ENCODE measurements around the gene MAGI1.

The MAGI1 gene

DNA sequence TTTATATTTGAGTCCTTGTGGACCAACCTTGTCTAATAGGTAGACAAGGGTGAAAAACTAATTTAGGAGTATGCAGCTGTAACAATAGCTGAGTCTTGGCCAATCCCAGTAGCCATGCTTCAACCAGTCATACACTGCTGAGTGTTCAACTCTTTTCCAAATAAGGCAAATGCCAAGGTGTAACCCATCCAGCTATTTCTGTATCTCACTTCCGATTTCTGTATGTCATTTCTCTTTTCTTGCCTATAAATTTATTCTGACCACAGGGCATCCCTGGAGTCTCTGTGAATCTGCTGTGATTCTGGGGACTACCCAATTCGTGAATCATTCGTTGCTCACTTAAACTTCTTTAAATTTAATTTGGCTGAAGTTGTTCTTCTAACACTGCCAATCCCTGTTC, 93.2 kb downstream of the MAGI1 start:
- DNase-seq (ENCODE audit: low read depth in 2 of 2): no peak

GRCh38 chr3:65944252-65944651, 94.5 kb downstream of the MAGI1 start:
- no peak for DNase-seq (ENCODE audit: low read depth in 2 of 2)

DNA sequence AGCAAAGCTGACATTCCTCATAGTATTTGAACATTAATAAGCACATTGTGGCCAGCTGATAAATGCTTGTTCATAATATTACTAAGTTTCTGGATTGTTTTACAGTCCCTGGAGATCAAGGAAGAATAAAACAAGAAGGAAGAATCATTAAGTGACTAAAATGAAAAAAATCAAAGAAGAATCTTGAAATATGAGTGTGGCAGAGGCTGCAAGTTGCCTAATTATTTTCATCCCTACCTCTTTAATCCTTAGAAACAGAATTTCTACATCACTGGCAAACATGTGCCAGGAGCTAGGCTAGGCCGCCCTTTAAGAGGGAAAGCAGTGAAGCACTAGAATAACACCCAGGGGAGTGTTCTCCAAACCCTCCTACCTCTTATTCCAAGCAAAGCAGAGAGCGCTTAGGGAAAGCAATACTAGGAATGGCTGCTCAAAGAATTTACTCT, 98.9 kb downstream of the MAGI1 start:
- DNase-seq (ENCODE audit: low read depth in 2 of 2): no peak

- no peak for DNase-seq (ENCODE audit: low read depth in 2 of 2)
Observed at GRCh38 chr3:65939184-65939583, 99.5 kb downstream of the MAGI1 start.

DNA sequence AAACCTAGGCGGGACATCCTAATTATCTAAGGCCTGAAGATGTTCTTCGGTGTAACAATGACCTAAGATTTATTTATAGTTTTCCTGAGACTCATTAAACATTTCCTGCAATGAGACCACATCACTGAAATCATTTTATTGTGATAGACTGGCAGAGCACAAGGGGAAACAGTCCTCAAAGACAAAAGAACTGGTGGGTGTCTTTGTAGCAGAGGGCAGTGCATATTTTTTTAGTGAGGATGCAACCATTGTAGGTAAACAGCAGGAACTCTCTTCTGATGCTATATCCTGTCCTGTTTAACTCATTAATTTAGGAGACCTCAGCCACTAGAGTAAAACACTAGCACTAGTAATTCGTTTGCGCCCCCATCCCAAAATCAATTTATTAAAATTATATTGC, 100.0 kb downstream of the MAGI1 start:
- DNase-seq (ENCODE audit: low read depth in 2 of 2): no peak

DNA sequence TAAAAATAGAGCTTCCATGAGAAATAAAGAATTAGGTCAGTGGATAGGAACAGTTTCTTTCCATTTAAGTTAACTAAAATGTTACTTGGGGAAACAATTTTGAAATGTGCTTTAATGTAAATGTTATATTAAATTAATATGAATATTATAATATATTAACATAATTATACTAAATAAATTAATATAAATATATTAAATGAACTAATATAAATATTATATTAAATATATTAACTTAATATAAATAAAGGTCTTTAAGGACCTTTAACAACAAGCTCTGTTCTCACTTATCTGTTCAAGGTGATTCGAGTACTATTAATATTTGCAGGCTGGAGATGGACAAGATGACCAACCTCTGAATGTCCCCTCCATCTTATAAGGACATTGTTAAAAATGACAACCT, 100.6 kb downstream of the MAGI1 start:
- DNase-seq (ENCODE audit: low read depth in 2 of 2): no peak

DNA sequence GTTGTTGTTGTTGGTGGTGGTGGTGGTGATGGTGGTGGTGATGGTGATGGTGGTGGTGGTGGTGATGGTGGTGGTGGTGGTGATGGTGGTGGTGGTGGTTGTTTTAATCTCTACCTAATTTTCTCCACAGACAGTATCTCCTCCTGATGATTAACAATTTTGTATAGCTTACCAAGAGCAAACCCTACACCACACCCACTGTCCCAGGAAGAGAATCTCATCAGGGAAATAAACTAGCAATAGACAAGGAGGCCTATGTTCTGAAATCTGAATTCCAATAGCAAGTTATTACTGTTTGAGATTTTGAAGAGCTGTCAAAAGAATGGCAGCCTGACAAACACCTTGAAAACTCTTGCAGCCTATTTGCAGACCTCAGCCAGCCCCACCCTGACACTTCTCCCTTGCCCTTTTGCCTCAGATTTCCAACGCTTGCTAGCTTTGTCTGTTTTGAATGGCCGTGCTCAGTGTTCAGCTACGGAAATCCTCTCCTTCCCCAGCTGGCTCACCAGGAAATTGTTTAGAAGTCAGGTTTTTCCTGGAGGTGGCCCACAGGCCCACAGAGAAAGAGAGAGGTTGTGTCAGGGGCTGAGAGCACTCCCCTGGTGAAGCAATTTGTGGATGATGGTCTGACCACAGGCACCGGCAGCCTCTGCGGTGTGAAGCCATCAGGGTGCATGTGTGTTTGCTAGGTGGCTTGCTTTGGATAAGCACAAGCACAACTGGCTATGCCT, 101.6 kb downstream of the MAGI1 start:
- no peak for DNase-seq (ENCODE audit: low read depth in 2 of 2)

DNA sequence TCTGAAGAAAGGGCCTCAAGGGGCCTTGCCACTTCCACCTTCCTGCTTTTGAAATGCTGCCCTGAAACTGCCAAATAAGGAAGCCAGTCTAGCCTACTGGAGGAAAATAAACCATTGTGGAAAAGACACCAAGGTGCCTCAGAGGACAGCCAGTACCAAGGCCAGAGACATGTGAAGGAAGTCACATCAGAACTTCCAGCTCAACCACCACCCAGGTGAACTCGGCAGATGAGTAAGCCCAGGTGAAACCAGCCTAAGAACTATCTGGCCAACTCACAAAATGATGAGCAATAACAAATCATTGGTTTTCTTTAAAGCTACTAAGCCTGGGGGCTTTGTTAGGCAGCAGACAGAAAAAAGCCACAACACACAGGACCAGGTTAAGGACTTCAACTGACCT, 103.0 kb downstream of the MAGI1 start:
- no peak for DNase-seq (ENCODE audit: low read depth in 2 of 2)

DNA sequence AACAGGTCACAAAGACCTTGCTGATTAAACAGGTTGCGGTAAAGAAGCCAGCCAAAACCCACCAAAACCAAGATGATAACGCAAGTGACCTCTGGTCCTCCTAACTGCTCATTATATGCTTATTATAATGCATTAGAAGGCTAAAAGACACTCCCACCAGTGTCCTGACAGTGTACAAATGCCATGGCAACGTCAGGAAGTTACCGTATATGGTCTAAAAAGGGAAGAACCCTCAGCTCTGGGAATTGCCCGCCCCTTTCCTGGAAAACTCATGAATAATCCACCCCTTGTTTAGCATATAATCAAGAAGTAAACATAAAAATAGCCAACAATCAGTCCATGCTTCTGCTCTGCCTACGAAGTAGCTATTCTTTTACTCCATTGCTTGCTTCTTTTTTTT, 108.1 kb downstream of the MAGI1 start:
- no peak for DNase-seq (ENCODE audit: low read depth in 2 of 2)

- no peak for DNase-seq (ENCODE audit: low read depth in 2 of 2)
Observed at GRCh38 chr3:65928110-65928509, 110.6 kb downstream of the MAGI1 start.

- no peak for DNase-seq (ENCODE audit: low read depth in 2 of 2)
Observed at GRCh38 chr3:65927576-65927975, 111.1 kb downstream of the MAGI1 start.

DNA sequence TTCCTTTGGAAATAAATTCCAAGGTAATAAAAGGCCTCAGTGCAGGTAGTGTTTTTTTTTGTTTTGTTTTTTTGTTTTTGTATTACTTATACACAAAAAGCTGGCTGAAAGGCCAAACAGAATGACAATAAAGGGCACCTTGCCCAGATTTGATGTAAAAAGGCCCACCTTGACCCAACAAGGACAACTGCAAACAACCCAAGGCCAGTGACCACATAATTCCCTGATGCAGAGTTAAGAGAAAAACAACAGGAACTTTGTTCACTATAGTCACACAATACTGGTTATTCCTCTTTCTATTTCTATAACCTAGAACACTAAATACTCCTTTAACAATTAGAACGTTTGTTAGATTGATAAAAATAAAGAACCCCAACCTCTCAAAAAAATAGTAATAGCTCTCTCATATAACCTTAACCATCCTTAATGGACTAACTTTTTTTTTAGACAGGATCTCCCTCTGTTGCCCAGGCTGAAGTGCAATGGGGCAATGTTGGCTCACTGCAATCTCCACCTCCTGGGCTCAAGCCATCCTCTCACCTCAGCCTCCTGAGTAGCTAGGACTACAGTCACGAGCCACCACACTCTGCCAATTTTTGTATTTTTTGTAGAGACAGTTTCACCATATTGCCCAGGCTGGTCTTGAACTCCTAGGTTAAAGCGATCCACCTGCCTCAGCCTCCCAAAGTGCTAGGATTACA, 113.3 kb downstream of the MAGI1 start:
- no peak for DNase-seq (ENCODE audit: low read depth in 2 of 2)

DNA sequence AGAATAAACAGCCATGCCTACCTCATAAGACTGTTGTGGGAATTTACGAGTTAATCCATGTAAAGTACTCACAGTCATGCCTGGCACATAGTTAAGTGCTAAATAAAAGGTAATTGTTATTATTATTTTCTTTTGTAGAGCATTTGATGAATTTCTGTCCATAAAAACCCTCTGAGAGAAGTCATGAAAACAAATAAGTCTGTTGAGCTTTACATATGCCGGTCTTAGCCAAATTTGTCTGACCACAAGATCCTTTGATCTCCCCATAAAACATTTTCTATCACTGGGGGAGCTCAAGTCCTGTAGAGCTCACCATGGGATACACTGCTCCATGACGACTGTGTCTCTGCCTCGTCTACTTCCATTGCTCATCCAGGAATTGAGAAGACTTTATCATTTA, 114.0 kb downstream of the MAGI1 start:
- DNase-seq (ENCODE audit: low read depth in 2 of 2): no peak

DNA sequence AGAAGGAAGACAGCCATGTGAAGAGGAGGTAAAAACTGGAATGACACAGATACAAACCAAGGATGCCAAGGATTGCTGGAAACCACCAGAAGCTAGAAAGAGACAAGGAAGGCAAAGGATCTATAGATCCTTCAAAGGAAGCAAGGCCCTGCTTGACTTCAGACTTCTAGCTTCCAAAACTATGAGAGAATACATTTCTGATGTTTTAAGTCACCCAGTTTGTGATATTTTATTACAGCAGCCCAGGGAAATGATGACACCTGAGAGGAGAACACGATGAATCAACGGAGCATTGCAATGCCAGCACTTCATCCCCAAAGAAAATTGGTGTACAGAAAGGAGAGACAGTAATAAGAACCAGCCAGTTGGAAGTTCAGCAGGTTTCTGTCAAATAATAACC, 116.3 kb downstream of the MAGI1 start:
- DNase-seq (ENCODE audit: low read depth in 2 of 2): no peak

DNA sequence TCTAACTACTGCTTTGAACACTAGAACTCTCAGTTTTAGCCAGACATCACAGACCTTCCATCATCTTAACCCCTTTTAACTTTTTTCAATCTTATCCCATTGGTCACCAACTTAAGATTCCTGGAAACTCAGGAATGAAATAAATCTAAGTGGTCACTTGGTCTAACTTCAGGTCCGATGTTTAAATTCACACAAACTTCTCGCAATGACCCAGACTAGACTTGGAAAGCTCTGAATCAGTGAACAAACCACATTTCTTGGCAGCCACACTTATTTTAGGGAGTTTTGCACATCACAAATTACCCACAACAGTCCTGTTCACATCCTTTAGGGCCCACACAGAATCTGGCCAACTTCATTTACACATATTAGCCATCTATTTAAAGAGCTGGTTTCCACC, 118.9 kb downstream of the MAGI1 start:
- no peak for DNase-seq (ENCODE audit: low read depth in 2 of 2)

- no peak for DNase-seq (ENCODE audit: low read depth in 2 of 2)
Observed at GRCh38 chr3:65915477-65915876, 123.2 kb downstream of the MAGI1 start.

GRCh38 chr3:65914740-65915367, 123.9 kb downstream of the MAGI1 start:
- no peak for DNase-seq (ENCODE audit: low read depth in 2 of 2)

DNA sequence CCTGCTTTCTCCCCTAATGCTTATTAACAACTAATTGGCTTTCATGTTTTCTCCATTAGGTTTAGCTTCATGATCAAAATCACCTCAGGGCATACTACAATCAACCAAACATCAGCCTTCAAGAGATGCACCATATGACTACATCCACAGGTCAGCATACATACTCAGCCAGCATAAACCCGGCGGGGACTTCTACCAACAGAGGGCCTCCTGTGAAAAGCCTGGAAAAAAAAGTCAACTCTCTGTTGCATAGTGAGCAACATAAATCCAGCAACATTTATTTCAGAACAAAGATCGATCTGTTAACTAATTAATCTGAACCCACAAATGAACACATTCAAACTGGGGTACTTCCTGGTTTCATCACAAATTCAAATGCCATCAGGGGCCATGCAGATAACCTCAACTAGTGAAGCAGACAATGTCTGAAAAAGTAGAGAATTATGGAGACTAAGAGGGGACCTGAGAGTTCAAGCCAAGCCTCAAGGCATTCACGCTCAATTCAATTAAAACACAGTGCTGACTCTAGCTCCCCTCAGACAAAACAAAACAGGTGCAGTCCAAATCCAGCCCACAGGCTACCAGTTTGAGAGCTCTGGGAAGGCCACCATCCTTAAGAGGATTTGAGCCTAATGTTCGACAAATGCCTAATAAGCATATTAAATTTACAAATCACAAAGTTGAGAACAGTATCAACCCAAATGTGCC, 124.5 kb downstream of the MAGI1 start:
- DNase-seq (ENCODE audit: low read depth in 2 of 2): no peak

- DNase-seq (ENCODE audit: low read depth in 2 of 2): no peak
Observed at GRCh38 chr3:65912647-65913046, 126.1 kb downstream of the MAGI1 start.

DNA sequence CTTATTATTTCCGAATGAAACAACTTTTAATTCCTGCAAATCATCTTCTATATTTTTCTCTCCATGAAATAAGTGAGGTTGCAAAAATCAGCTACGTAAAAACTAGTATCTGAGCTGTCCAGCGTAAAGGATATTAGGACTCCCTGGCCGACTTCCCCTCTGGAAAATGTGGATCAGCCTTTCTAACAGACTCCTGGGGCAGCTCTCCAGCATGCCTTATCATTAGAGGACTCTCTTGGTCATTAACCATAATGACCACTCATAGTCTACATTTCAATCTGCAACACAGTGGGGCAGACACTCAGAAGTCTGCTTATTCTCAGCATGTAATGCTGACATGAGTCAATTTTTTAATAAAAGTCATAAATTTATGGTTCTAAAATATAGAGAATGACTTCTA, 130.1 kb downstream of the MAGI1 start:
- no peak for DNase-seq (ENCODE audit: low read depth in 2 of 2)

DNA sequence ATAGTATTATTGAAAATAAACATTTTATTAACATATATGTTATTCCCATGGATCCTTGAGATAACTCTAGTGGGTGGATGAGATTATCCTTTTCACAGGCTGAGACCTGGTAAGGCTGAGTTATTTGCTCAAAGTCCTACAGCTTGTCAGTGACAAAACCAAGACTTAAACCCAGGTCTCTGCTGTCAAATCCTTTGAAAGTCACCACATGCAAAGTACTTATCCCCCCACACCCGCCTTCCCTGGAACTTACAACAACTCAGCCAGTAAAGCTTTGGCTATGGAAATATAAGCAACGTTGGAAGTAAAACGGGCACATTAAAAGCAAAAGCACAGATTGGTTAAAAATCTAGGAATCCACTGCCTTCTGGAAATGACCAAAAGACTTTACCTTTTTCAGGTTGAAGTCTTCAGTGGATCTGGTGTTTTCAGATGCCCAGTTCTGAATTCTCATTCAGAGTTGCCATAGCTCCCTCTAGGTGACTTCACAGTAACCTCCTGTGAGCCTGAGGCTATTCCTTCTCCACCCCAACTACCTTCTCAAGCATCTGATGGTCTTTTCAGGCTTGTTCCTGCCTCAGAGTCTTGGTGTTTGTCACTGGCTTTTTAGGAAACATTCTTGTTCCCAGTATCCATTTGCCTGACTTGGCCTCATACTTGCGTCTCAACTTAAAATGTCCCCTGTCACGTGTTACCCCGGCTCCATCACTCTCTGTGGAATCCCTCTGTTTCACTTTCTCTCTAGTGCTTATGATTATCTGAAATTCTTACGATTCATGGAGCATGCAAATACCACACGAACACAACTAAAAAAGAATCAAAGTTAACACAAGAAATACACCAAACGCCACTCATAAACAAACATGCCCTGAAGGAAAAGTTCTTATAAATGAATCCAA, 131.2 kb downstream of the MAGI1 start:
- DNase-seq (ENCODE audit: low read depth in 2 of 2): no peak

Measured in stimulated activated CD8-positive, alpha-beta memory T cell treated with anti-CD3 and anti-CD28 coated beads, Interleukin-15, amount 100 ng/mL, for 48 hours (primary cell).